HEK293 (cell line): ENCODE measurements around the gene KLRC4.

ENCODE experiments used
- CTCF ChIA-PET: fragments of 350-600 bp; formaldehyde crosslinking; extraction: SDS; loops from one replicate; lab custom pipeline; 2021; ENCODE audit warnings: antibody characterized with exemption; lab: Yijun Ruan, JAX
- POLR2A ChIA-PET: fragments of 300-600 bp; formaldehyde crosslinking; extraction: SDS; loops from one replicate; lab custom pipeline; 2020; ENCODE audit warnings: antibody characterized with exemption, inconsistent platforms; lab: Yijun Ruan, JAX
- H3K27ac ChIP-seq: fragments of 200-500 bp; sonication (Bioruptor generic); 2 replicates; pipeline ENCODE4 v1.5.1; 2014; ENCODE audit warnings: low read depth, low read length, control low read depth, inconsistent platforms; ENCODE audit errors: extremely low read depth
- H3K36me3 ChIP-seq, 2 experiments: fragments of 200-500 bp in 1 of 2; sonication (Bioruptor generic) in 1 of 2; 1 replicate in 1 of 2; 2 replicates in 1 of 2; pipeline ENCODE4 v1.5.1; 2014 to 2017; ENCODE audit warnings: inconsistent platforms in 2 of 2, low read length in 2 of 2; ENCODE audit not compliant: control insufficient read depth in 2 of 2, insufficient read depth in 1 of 2
- H3K4me1 ChIP-seq: fragments of 200-500 bp; sonication (Bioruptor generic); 2 replicates; pipeline ENCODE4 v1.5.1; 2014; ENCODE audit warnings: mild to moderate bottlenecking, low read length, inconsistent platforms; ENCODE audit not compliant: control insufficient read depth, insufficient read depth
- H3K4me3 ChIP-seq: 2 replicates; pipeline ENCODE4 v1.5.1; 2011; ENCODE audit warnings: low read depth, mild to moderate bottlenecking, control low read depth, low read length, moderate library complexity
- H3K9me3 ChIP-seq: fragments of 200-500 bp; sonication (Bioruptor generic); 2 replicates; pipeline ENCODE4 v1.5.1; 2014; ENCODE audit warnings: low read depth, low read length, inconsistent platforms; ENCODE audit not compliant: control insufficient read depth, insufficient read depth
- AEBP2 ChIP-seq: fragments of 450-650 bp; formaldehyde crosslinking; IDR thresholded peaks from 2 replicates; pipeline ENCODE4 v1.5.1; 2016; ENCODE audit warnings: missing biosample characterization, missing genetic modification characterization, borderline replicate concordance
- KLF17 ChIP-seq: fragments of 450-650 bp; formaldehyde crosslinking; IDR thresholded peaks from 2 replicates; pipeline ENCODE4 v1.5.1; 2016; ENCODE audit warnings: missing biosample characterization, missing genetic modification characterization
- OSR2 ChIP-seq: fragments of 450-650 bp; formaldehyde crosslinking; IDR thresholded peaks from 2 replicates; pipeline ENCODE4 v1.5.1; 2016; ENCODE audit warnings: missing biosample characterization, missing genetic modification characterization
- PRDM4 ChIP-seq: fragments of 450-650 bp; formaldehyde crosslinking; IDR thresholded peaks from 2 replicates; pipeline ENCODE4 v1.5.1; 2017; ENCODE audit warnings: missing biosample characterization, missing genetic modification characterization
- SALL2 ChIP-seq: fragments of 450-650 bp; formaldehyde crosslinking; IDR thresholded peaks from 2 replicates; pipeline ENCODE4 v1.5.0; 2017; ENCODE audit warnings: missing biosample characterization, mild to moderate bottlenecking, missing genetic modification characterization, borderline replicate concordance
- TSHZ1 ChIP-seq: fragments of 450-650 bp; formaldehyde crosslinking; IDR thresholded peaks from 2 replicates; pipeline ENCODE4 v1.5.1; 2016; ENCODE audit warnings: missing biosample characterization, missing genetic modification characterization, borderline replicate concordance
- ZBTB48 ChIP-seq: fragments of 450-650 bp; formaldehyde crosslinking; IDR thresholded peaks from 2 replicates; pipeline ENCODE4 v1.5.1; 2016; ENCODE audit warnings: missing biosample characterization, missing genetic modification characterization
- ZNF157 ChIP-seq: fragments of 450-650 bp; formaldehyde crosslinking; IDR thresholded peaks from 2 replicates; pipeline ENCODE4 v1.5.1; 2016; ENCODE audit warnings: missing biosample characterization, missing genetic modification characterization
- ZNF266 ChIP-seq: fragments of 450-650 bp; formaldehyde crosslinking; IDR thresholded peaks from 2 replicates; pipeline ENCODE4 v1.5.1; 2016; ENCODE audit warnings: missing biosample characterization, missing genetic modification characterization, low read depth
- ZNF280D ChIP-seq: fragments of 450-650 bp; formaldehyde crosslinking; IDR thresholded peaks from 2 replicates; pipeline ENCODE4 v1.5.1; 2016; ENCODE audit warnings: missing biosample characterization, missing genetic modification characterization
- ZNF362 ChIP-seq: fragments of 450-650 bp; formaldehyde crosslinking; IDR thresholded peaks from 2 replicates; pipeline ENCODE4 v1.5.1; 2016; ENCODE audit warnings: missing biosample characterization, missing genetic modification characterization
- ZNF366 ChIP-seq: fragments of 450-650 bp; formaldehyde crosslinking; conservative IDR thresholded peaks from 2 replicates; pipeline ENCODE4 v1.5.1; 2016; ENCODE audit warnings: missing biosample characterization, missing genetic modification characterization
- ZNF398 ChIP-seq: fragments of 450-650 bp; formaldehyde crosslinking; IDR thresholded peaks from 2 replicates; pipeline ENCODE4 v1.5.1; 2017; ENCODE audit warnings: missing biosample characterization, missing genetic modification characterization
- ZNF449 ChIP-seq: fragments of 450-650 bp; formaldehyde crosslinking; IDR thresholded peaks from 2 replicates; pipeline ENCODE4 v1.5.1; 2017; ENCODE audit warnings: missing biosample characterization, mild to moderate bottlenecking, missing genetic modification characterization, moderate library complexity
- ZNF501 ChIP-seq: fragments of 450-650 bp; formaldehyde crosslinking; IDR thresholded peaks from 2 replicates; pipeline ENCODE4 v1.5.1; 2016; ENCODE audit warnings: missing biosample characterization, missing genetic modification characterization
- ZNF664 ChIP-seq: fragments of 450-650 bp; formaldehyde crosslinking; IDR thresholded peaks from 2 replicates; pipeline ENCODE4 v1.5.1; 2016; ENCODE audit warnings: missing biosample characterization, missing genetic modification characterization
- ZNF792 ChIP-seq: fragments of 450-650 bp; formaldehyde crosslinking; IDR thresholded peaks from 2 replicates; pipeline ENCODE4 v1.5.1; 2016; ENCODE audit warnings: missing biosample characterization, missing genetic modification characterization
- ZNF830 ChIP-seq: fragments of 450-650 bp; IDR thresholded peaks from 2 replicates; pipeline ENCODE4 v1.5.0; 2018; ENCODE audit warnings: missing biosample characterization, missing genetic modification characterization, low read depth, mild to moderate bottlenecking, moderate library complexity
- ZSCAN16 ChIP-seq: fragments of 450-650 bp; formaldehyde crosslinking; IDR thresholded peaks from 2 replicates; pipeline ENCODE4 v1.5.1; 2016; ENCODE audit warnings: missing biosample characterization, missing genetic modification characterization

KLRC4 gene

GRCh38 chr12:10358969-10359368, 50.6 kb downstream of the KLRC4 start:
- CTCF ChIA-PET = no interaction called here
- no peak overlapping the region for H3K4me3 ChIP-seq
- POLR2A ChIA-PET = no interaction called here
- TF ChIP-seq SALL2 (tag by site-specific recombination) = no peak
- TF ChIP-seq ZBTB48 (tag by site-specific recombination) = no peak
- TF ChIP-seq ZNF398 = no peak
- TF ChIP-seq PRDM4 (tag by site-specific recombination) = no peak
- TF ChIP-seq ZNF266 (tag by site-specific recombination) = no peak
- TF ChIP-seq ZNF366 (tag by site-specific recombination) = no peak
- no peak for TF ChIP-seq ZNF449
- TF ChIP-seq TSHZ1 (tag by site-specific recombination) = no peak
- no peak for TF ChIP-seq ZNF157 (tag by site-specific recombination)
- TF ChIP-seq ZNF501 (tag by site-specific recombination) = no peak
- no peak for TF ChIP-seq OSR2 (tag by site-specific recombination)
- no peak for TF ChIP-seq ZNF280D (tag by site-specific recombination)
- no peak for TF ChIP-seq AEBP2 (tag by site-specific recombination)
- no peak for TF ChIP-seq ZSCAN16 (tag by site-specific recombination)
- no peak for TF ChIP-seq ZNF664 (tag by site-specific recombination)
- TF ChIP-seq ZNF362 (tag by site-specific recombination) = no peak
- TF ChIP-seq ZNF830 (tag by site-specific recombination) = no peak
- no peak for TF ChIP-seq KLF17 (tag by site-specific recombination)
- no peak for TF ChIP-seq ZNF792 (tag by site-specific recombination)
- H3K4me1 ChIP-seq = peaks cover 16% of the 10 kb centered on the region
- H3K27ac ChIP-seq = no peak overlapping the region
- H3K9me3 ChIP-seq = no peaks in the 10 kb centered on the region
- no peaks in the 10 kb centered on the region for H3K36me3 ChIP-seq
